CD14-positive monocyte (primary cell): ENCODE results near the gene TNFRSF1A. TPM values are rescaled to one million over a fixed set of nuclear protein-coding genes. Genes with fewer than 3 reads are reported as not detected.

ENCODE experiments used
- DNase-seq, 3 donors: peaks; one replicate each; pipeline ENCODE4 v3.0.0-alpha.2; 2011 to 2022
- H2AFZ ChIP-seq: 2 replicates; pipeline ENCODE4 v1.6.0; 2012; ENCODE audit warnings: mild to moderate bottlenecking, low read depth, low read length, inconsistent platforms; ENCODE audit not compliant: insufficient read depth, poor library complexity, severe bottlenecking
- H3K27ac ChIP-seq, 2 donors: 1 replicate in 1 of 2; 2 replicates in 1 of 2; pipeline ENCODE4 v1.5.1; 2012 to 2013; ENCODE audit warnings: low read length in 2 of 2, control low read depth in 1 of 2, inconsistent platforms in 1 of 2, low read depth in 1 of 2, mild to moderate bottlenecking in 1 of 2
- H3K27me3 ChIP-seq, 2 donors: one replicate each; pipeline versions ENCODE4 v1.6.0 to v1.6.1; 2011 to 2013; ENCODE audit warnings: low read length in 2 of 2; ENCODE audit not compliant: control insufficient read depth in 2 of 2, insufficient read depth in 2 of 2
- H3K36me3 ChIP-seq, 2 donors: replicated peaks in 1 of 2; 1 replicate in 1 of 2; 2 replicates in 1 of 2; pipeline versions ENCODE4 v1.5.1 to v1.6.1; 2012 to 2013; ENCODE audit warnings: low read length in 2 of 2, control low read depth in 1 of 2, inconsistent platforms in 1 of 2, mild to moderate bottlenecking in 1 of 2; ENCODE audit not compliant: insufficient read depth in 2 of 2, control insufficient read depth in 1 of 2
- H3K4me1 ChIP-seq, 2 donors: 1 replicate in 1 of 2; 2 replicates in 1 of 2; pipeline versions ENCODE4 v1.5.1 to v1.6.1; 2012 to 2013; ENCODE audit warnings: low read length in 2 of 2, control low read depth in 1 of 2, inconsistent platforms in 1 of 2, mild to moderate bottlenecking in 1 of 2, moderate library complexity in 1 of 2; ENCODE audit not compliant: insufficient read depth in 2 of 2, control insufficient read depth in 1 of 2
- H3K4me2 ChIP-seq: replicated peaks from 2 replicates; pipeline ENCODE3; 2012; ENCODE audit warnings: low read length, moderate library complexity, mild to moderate bottlenecking; ENCODE audit not compliant: poor library complexity, severe bottlenecking; ENCODE audit errors: extremely low read depth
- H3K4me3 ChIP-seq, 3 experiments: fragments of 200-600 bp in 1 of 3; sonication (generic) in 1 of 3; replicated peaks in 1 of 3; 1 replicate in 2 of 3; 2 replicates in 1 of 3; pipeline ENCODE4 v1.5.1; 2011 to 2013; ENCODE audit warnings: low read length in 3 of 3, mild to moderate bottlenecking in 3 of 3, control low read depth in 2 of 3, low read depth in 2 of 3, inconsistent platforms in 1 of 3, moderate library complexity in 1 of 3
- H3K79me2 ChIP-seq: 2 replicates; pipeline ENCODE4 v1.6.0; 2012; ENCODE audit warnings: mild to moderate bottlenecking, control low read depth, inconsistent platforms, low read length, moderate library complexity; ENCODE audit not compliant: insufficient read depth
- H3K9ac ChIP-seq: 2 replicates; pipeline ENCODE4 v1.6.0; 2017; ENCODE audit warnings: low read length, mild to moderate bottlenecking; ENCODE audit not compliant: insufficient read depth, poor library complexity, severe bottlenecking
- H3K9me3 ChIP-seq, 2 donors: replicated peaks in 1 of 2; 1 replicate in 1 of 2; 2 replicates in 1 of 2; pipeline versions ENCODE4 v1.5.1 to v1.6.1; 2012 to 2013; ENCODE audit warnings: low read length in 2 of 2, control low read depth in 1 of 2; ENCODE audit not compliant: control insufficient read depth in 1 of 2, insufficient read depth in 1 of 2
- H4K20me1 ChIP-seq: 2 replicates; pipeline ENCODE4 v1.6.0; 2012; ENCODE audit warnings: mild to moderate bottlenecking, low read length, control low read depth, moderate library complexity; ENCODE audit not compliant: insufficient read depth
- H3K27ac Mint-ChIP-seq, 7 donors: one replicate each; pipeline ENCODE4 v1.8.0; 2020; ENCODE audit warnings: mild to moderate bottlenecking in 7 of 7, mixed read lengths in 7 of 7, moderate library complexity in 6 of 7, inconsistent platforms in 2 of 7
- H3K27me3 Mint-ChIP-seq, 3 donors: one replicate each; pipeline ENCODE4 v1.8.0; 2021 to 2022; ENCODE audit warnings: low read depth in 3 of 3, mild to moderate bottlenecking in 3 of 3, mixed read lengths in 3 of 3, moderate library complexity in 3 of 3, inconsistent platforms in 1 of 3
- H3K36me3 Mint-ChIP-seq, 2 donors: one replicate each; pipeline ENCODE4 v1.8.0; 2020; ENCODE audit warnings: mixed read lengths in 2 of 2, inconsistent platforms in 1 of 2, mild to moderate bottlenecking in 1 of 2
- H3K4me1 Mint-ChIP-seq: one replicate; pipeline ENCODE4 v1.8.0; 2020; ENCODE audit warnings: mild to moderate bottlenecking, mixed read lengths
- H3K4me3 Mint-ChIP-seq, 2 donors: one replicate each; pipeline ENCODE4 v1.8.0; 2020; ENCODE audit warnings: mild to moderate bottlenecking in 2 of 2, mixed read lengths in 2 of 2, moderate library complexity in 1 of 2
- H3K9me3 Mint-ChIP-seq, 7 donors: one replicate each; pipeline ENCODE4 v1.8.0; 2020 to 2022; ENCODE audit warnings: mixed read lengths in 7 of 7, mild to moderate bottlenecking in 6 of 7, moderate library complexity in 6 of 7, inconsistent platforms in 2 of 7
- CTCF ChIP-seq: fragments of 200-600 bp; IDR thresholded peaks from one replicate; pipeline ENCODE4 v1.8.0; 2022; ENCODE audit warnings: antibody characterized with exemption, mild to moderate bottlenecking
- WGBS: methylation state at CpG from one replicate; pipeline ENCODE4 v1.1.5; 2013; ENCODE audit warnings: missing lambda C conversion rate; ENCODE audit not compliant: insufficient coverage; 5-methylcytosine and 5-hydroxymethylcytosine counted together
- intact Hi-C, 2 donors: fragments of 100-400 bp; cut with micrococcal nuclease; formaldehyde crosslinking; loops; one replicate each; pipeline versions ENCODE4 v1.15.0 to v1.15.1; 2023
- polyA plus RNA-seq, 3 donors: library from polyadenylated mRNA; depleted of rRNA in 1 of 3; unstranded in 2 of 3; stranded (reverse) in 1 of 3; fragments of 300-500 nt in 2 of 3; fragments of >200 nt in 1 of 3; fragmentation: Illumina TruSeq in 2 of 3; gene quantifications; 1 replicate in 2 of 3; 2 replicates in 1 of 3; pipeline ENCODE4 v1.2.3, GENCODE V29; 2012 to 2021

The TNFRSF1A gene
- polyA plus RNA-seq, 3 donors, result 108 to 157 (median 152) TPM

- Histone ChIP-seq H4K20me1 (peaks cover 100% of the 10 kb centered on the region), H3K4me1 (peaks cover 80 to 90% of the 10 kb centered on the region in 2 donors), H2AFZ (no peak overlapping the region), H3K79me2 (peaks cover 99% of the 10 kb centered on the region), H3K27ac (peak overlapping the region; percentile 79 to 93), H3K27me3 (no peaks in the 10 kb centered on the region), H3K4me3 (peak overlapping the region in 1 of 3 experiments; percentile 90), H3K9me3 (no peaks in the 10 kb centered on the region), H3K9ac (no peak overlapping the region), H3K4me2 (peak overlapping the region; percentile 98), H3K36me3 (peaks cover 64 to 65% of the 10 kb centered on the region in 2 donors)
- H3K27me3 Mint-ChIP-seq, result peaks cover 0 to 1% (median 0%) of the 10 kb centered on the region in 3 donors
- peaks cover 58 to 65% of the 10 kb centered on the region in 2 donors for H3K36me3 Mint-ChIP-seq
- 98% methylated on average over 6 of the region's 9 CpGs for WGBS
- TF ChIP-seq CTCF, result no peak
- peaks cover 55% of the 10 kb centered on the region for H3K4me1 Mint-ChIP-seq
- DNase-seq, result no peak
- H3K27ac Mint-ChIP-seq, result peak overlapping the region in 2 of 7 donors; percentile 93 to 98
- H3K9me3 Mint-ChIP-seq, result no peaks in the 10 kb centered on the region
- intact Hi-C loops, result loop anchor here in 1 of 2 donors (10.0 kb wide), 1 partner anchor 201 kb away; the partner anchor contains the start of gene GAPDH
- H3K4me3 Mint-ChIP-seq, result peak overlapping the region in 1 of 2 donors; percentile 53
These were observed 8.3 kb downstream of the TNFRSF1A start for GRCh38 chr12:6333566-6333965.

- Histone ChIP-seq H3K9me3 (no peaks in the 10 kb centered on the region), H3K9ac (peak overlapping the region; percentile 57), H3K27ac (peak overlapping the region; percentile 79 to 93), H3K27me3 (no peaks in the 10 kb centered on the region), H3K4me2 (peak overlapping the region; percentile 98), H3K4me3 (peak overlapping the region in 1 of 3 experiments; percentile 90), H4K20me1 (peaks cover 100% of the 10 kb centered on the region), H2AFZ (no peak overlapping the region), H3K79me2 (peaks cover 99% of the 10 kb centered on the region), H3K36me3 (peaks cover 68 to 70% of the 10 kb centered on the region in 2 donors), H3K4me1 (peaks cover 74 to 90% of the 10 kb centered on the region in 2 donors)
- peak overlapping the region; percentile 34 to 68 for H3K4me3 Mint-ChIP-seq
- H3K36me3 Mint-ChIP-seq, result peaks cover 63 to 71% of the 10 kb centered on the region in 2 donors
- peaks cover 0 to 1% (median 0%) of the 10 kb centered on the region in 3 donors for H3K27me3 Mint-ChIP-seq
- H3K4me1 Mint-ChIP-seq, result peaks cover 56% of the 10 kb centered on the region
- 10% methylated on average over 2 of the region's 9 CpGs for WGBS
- intact Hi-C loops, result loop anchor here in 1 of 2 donors (10.0 kb wide), 1 partner anchor 202 kb away; the partner anchor contains the start of gene GAPDH
- H3K27ac Mint-ChIP-seq, result peak overlapping the region in 2 of 7 donors; percentile 93 to 98
- H3K9me3 Mint-ChIP-seq, result no peaks in the 10 kb centered on the region
- DNase-seq, result peak; percentile 42 to 71 (median 57)
- no peak for TF ChIP-seq CTCF
These were observed 8.8 kb downstream of the TNFRSF1A start for GRCh38 chr12:6333029-6333428.
